ENCODE results near the gene COBLL1. TPM values are rescaled to one million over a fixed set of nuclear protein-coding genes. Genes with fewer than 3 reads are reported as not detected.

Gene COBLL1
- total RNA-seq, 1 experiment from 2014 or later, result 0.96 TPM

GRCh38 chr2:164859251-164859818, 17.7 kb upstream of the COBLL1 start:
- no peak for DNase-seq (ENCODE audit: low read depth)

GRCh38 chr2:164852086-164852485, 10.5 kb upstream of the COBLL1 start:
- DNase-seq (ENCODE audit: low read depth), result no peak

GRCh38 chr2:164850235-164850634, 8.6 kb upstream of the COBLL1 start:
- no peak for DNase-seq (ENCODE audit: low read depth)

- no peak for DNase-seq (ENCODE audit: low read depth)
Measured at GRCh38 chr2:164849506-164849905, 7.9 kb upstream of the COBLL1 start.

- DNase-seq (ENCODE audit: low read depth), result no peak
Measured at GRCh38 chr2:164847981-164848741, 6.5 kb upstream of the COBLL1 start.

- no peak for DNase-seq (ENCODE audit: low read depth)
Measured at GRCh38 chr2:164847291-164847690, 5.7 kb upstream of the COBLL1 start.

- no peak for DNase-seq (ENCODE audit: low read depth)
Measured at GRCh38 chr2:164846276-164846675, 4.7 kb upstream of the COBLL1 start.

- DNase-seq (ENCODE audit: low read depth), result no peak
Measured at GRCh38 chr2:164843346-164843911, 1.8 kb upstream of the COBLL1 start.

GRCh38 chr2:164842624-164842966, 972 bp upstream of the COBLL1 start:
- no peak for DNase-seq (ENCODE audit: low read depth)

GRCh38 chr2:164840930-164841718, 499 bp downstream of the COBLL1 start:
- DNase-seq (ENCODE audit: low read depth), result peak; percentile 38

GRCh38 chr2:164840458-164840929, 1.1 kb downstream of the COBLL1 start:
- no peak for DNase-seq (ENCODE audit: low read depth)

GRCh38 chr2:164839914-164840457, 1.6 kb downstream of the COBLL1 start:
- DNase-seq (ENCODE audit: low read depth), result peak; percentile 30

GRCh38 chr2:164837807-164838206, 3.8 kb downstream of the COBLL1 start:
- no peak for DNase-seq (ENCODE audit: low read depth)

GRCh38 chr2:164836907-164837306, 4.7 kb downstream of the COBLL1 start:
- no peak for DNase-seq (ENCODE audit: low read depth)

GRCh38 chr2:164835302-164835701, 6.3 kb downstream of the COBLL1 start:
- DNase-seq (ENCODE audit: low read depth), result no peak

- DNase-seq (ENCODE audit: low read depth), result no peak
Measured at GRCh38 chr2:164831887-164832286, 9.7 kb downstream of the COBLL1 start.

- DNase-seq (ENCODE audit: low read depth), result no peak
Measured at GRCh38 chr2:164831180-164831579, 10.4 kb downstream of the COBLL1 start.

GRCh38 chr2:164826293-164827243, 15.1 kb downstream of the COBLL1 start:
- peak; percentile 18 for DNase-seq (ENCODE audit: low read depth)

GRCh38 chr2:164824872-164825271, 16.8 kb downstream of the COBLL1 start:
- no peak for DNase-seq (ENCODE audit: low read depth)

- no peak for DNase-seq (ENCODE audit: low read depth)
Measured at GRCh38 chr2:164823126-164823525, 18.5 kb downstream of the COBLL1 start.

- no peak for DNase-seq (ENCODE audit: low read depth)
Measured at GRCh38 chr2:164821338-164821737, 20.3 kb downstream of the COBLL1 start.

Measured in RPMI7951 (cell line).